Measurements from ENCODE around the gene EQTN.
A peak's percentile ranks its signal among the peaks of the same experiment; 100 is the strongest.

Gene EQTN

GRCh38 chr9:27273186-27273585, 23.8 kb downstream of the EQTN start:
- H3K4me3 ChIP-seq (replicated peaks in 1 of 2; ENCODE audit: low read depth in 2 of 2, low read length in 2 of 2) = no peak overlapping the region
- DNase-seq (ENCODE audit: low read depth in 2 of 2) = no peak
- TF ChIP-seq, protein P1, sequence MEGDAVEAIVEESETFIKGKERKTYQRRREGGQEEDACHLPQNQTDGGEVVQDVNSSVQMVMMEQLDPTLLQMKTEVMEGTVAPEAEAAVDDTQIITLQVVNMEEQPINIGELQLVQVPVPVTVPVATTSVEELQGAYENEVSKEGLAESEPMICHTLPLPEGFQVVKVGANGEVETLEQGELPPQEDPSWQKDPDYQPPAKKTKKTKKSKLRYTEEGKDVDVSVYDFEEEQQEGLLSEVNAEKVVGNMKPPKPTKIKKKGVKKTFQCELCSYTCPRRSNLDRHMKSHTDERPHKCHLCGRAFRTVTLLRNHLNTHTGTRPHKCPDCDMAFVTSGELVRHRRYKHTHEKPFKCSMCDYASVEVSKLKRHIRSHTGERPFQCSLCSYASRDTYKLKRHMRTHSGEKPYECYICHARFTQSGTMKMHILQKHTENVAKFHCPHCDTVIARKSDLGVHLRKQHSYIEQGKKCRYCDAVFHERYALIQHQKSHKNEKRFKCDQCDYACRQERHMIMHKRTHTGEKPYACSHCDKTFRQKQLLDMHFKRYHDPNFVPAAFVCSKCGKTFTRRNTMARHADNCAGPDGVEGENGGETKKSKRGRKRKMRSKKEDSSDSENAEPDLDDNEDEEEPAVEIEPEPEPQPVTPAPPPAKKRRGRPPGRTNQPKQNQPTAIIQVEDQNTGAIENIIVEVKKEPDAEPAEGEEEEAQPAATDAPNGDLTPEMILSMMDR (IDR thresholded peaks at IDR 0.05; ENCODE audit: low read depth, low read length) = no peak

DNA sequence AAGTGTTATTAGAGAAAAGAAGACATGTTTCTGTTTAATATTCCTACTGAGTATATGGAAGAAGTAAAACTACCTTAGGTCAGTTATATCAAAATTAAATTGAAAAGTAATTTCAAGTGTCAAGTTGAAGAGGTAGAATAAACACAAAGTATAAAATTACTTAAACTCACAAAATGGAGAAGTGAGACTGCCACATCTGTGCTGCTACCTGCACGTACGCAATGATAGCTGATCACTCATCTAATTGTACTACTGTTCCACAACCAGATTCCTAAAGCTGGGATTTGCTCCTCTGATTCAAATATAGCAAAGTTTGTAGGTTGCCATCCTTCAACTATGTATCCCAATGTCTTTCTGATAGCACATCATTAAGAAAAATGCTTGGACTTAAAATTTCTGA, 24.8 kb downstream of the EQTN start:
- no peak overlapping the region for H3K4me3 ChIP-seq (replicated peaks in 1 of 2; ENCODE audit: low read depth in 2 of 2, low read length in 2 of 2)
- TF ChIP-seq, protein P1 (IDR thresholded peaks at IDR 0.05; ENCODE audit: low read depth, low read length) = no peak
- DNase-seq (ENCODE audit: low read depth in 2 of 2) = no peak

DNA sequence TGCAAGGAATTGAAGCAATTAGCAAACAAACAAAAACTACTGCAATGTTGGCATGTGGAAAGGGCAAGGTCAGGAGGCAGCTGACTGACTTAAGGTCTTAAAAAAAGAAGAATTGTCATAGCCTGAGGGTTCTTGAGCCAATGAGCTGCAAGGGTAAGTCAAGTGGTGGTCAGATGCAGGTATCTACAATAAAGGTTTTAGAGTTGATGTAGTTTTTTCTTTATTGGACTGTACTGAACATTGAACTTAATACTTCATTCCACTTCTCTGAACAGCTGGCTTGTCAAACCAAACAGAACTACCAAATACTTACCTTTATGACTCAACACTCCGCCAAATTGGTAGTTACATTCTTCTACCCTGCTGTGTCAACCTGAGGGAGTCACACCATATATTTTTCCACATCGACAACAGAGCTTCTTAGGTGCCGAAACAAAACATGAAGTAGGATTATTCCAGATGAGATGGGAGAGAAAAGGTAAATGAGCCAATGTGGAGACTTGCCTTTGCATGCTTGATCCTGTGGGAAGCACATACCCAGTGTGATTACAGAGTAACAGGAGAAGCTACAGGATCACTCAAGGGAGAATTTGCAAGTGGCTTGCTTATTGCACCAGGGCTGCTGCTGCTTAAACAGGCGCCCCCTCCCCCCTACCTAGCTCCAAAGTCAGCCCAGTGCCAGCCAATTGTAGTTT, 35.3 kb downstream of the EQTN start:
- TF ChIP-seq, protein P1 (IDR thresholded peaks at IDR 0.05; ENCODE audit: low read depth, low read length) = no peak
- no peak overlapping the region for H3K4me3 ChIP-seq (replicated peaks in 1 of 2; ENCODE audit: low read depth in 2 of 2, low read length in 2 of 2)
- DNase-seq (ENCODE audit: low read depth in 2 of 2) = peak in 1 of 2 donors; percentile 40

GRCh38 chr9:27260789-27261516, 36.0 kb downstream of the EQTN start:
- no peak for DNase-seq (ENCODE audit: low read depth in 2 of 2)
- TF ChIP-seq, protein P1 (IDR thresholded peaks at IDR 0.05; ENCODE audit: low read depth, low read length) = no peak
- H3K4me3 ChIP-seq (replicated peaks in 1 of 2; ENCODE audit: low read depth in 2 of 2, low read length in 2 of 2) = no peak overlapping the region

DNA sequence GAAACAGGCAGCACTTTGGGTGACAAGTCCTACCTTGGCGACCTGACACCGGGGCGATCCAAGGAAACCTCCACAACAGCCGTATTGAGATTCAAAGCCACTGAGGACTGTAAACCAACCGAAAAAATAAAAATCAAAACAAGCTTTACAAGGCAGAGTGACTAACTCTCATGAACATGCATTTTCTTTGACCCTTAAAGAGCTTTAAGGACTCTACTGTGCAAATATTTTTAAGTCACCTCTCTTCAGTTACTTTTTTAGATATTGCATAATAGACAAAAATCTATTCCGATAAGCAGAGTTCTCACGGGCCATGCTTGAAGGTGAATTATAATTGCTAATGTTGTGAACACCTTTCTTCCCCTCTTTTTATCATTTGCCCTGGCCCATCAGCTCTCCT, 38.3 kb downstream of the EQTN start:
- no peak overlapping the region for H3K4me3 ChIP-seq (replicated peaks in 1 of 2; ENCODE audit: low read depth in 2 of 2, low read length in 2 of 2)
- DNase-seq (ENCODE audit: low read depth in 2 of 2) = no peak
- TF ChIP-seq, protein P1 (IDR thresholded peaks at IDR 0.05; ENCODE audit: low read depth, low read length) = no peak

GRCh38 chr9:27248702-27249101, 48.2 kb downstream of the EQTN start:
- peak in 1 of 2 donors; percentile 42 for DNase-seq (ENCODE audit: low read depth in 2 of 2)
- TF ChIP-seq, protein P1 (IDR thresholded peaks at IDR 0.05; ENCODE audit: low read depth, low read length) = no peak
- no peak overlapping the region for H3K4me3 ChIP-seq (replicated peaks in 1 of 2; ENCODE audit: low read depth in 2 of 2, low read length in 2 of 2)
